Measurements from ENCODE around the gene COPG2.

The COPG2 gene

DNA sequence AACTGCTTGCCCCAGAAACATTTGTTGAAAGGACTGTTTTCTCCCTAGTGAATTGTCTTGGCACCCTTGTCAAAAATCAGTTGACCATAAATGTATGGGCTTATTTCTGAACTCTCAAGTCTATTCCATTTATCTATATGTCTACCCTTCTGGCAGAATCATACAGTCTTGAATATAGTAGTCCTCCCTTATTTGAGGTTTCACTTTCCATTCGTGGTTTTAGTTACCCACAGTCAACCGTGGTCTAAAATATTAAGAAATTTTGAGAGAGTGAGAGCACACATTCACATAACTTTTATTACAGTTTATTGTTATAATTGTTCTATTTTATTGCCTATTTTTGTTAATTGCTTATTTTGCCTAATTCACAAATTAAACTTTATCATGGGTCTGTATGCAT is 210.3 kb downstream of the COPG2 start:
- Histone ChIP-seq H3K79me2 (ENCODE audit: insufficient read depth, low read length) (no peaks in the 10 kb centered on the region), H3K27ac (ENCODE audit: low read depth, low read length) (no peak overlapping the region), H3K9me2 (replicated peaks; ENCODE audit: insufficient read depth, low read length) (no peaks in the 10 kb centered on the region), H3F3A (ENCODE audit: insufficient read depth) (no peaks in the 10 kb centered on the region), H3K4me2 (ENCODE audit: low read depth, low read length, poor library complexity, severe bottlenecking) (peak overlapping the region; percentile 22), H3K27me3 (ENCODE audit: low read length) (no peaks in the 10 kb centered on the region), H3K9ac (ENCODE audit: low read length) (no peak overlapping the region), H4K20me1 (ENCODE audit: low read depth, low read length) (no peaks in the 10 kb centered on the region), H3K36me3 (ENCODE audit: low read length) (no peaks in the 10 kb centered on the region), H3K4me3 (ENCODE audit: insufficient read depth, low read length, poor library complexity, severe bottlenecking) (no peak overlapping the region), H3K9me3 (ENCODE audit: insufficient read depth, low read length) (no peaks in the 10 kb centered on the region), H2AFZ (ENCODE audit: low read depth, low read length, severe bottlenecking) (no peak overlapping the region)
- no peak for TF ChIP-seq EZH2phosphoT487 (conservative IDR thresholded peaks at IDR 0.05; ENCODE audit: low read length)
- no peak for TF ChIP-seq CTCF (IDR thresholded peaks at IDR 0.05; ENCODE audit: insufficient read depth, low read length, poor library complexity, severe bottlenecking)
